NT2/D1 (cell line): Measurements from ENCODE around the gene NUDC.

Source experiments
- SUZ12 ChIP-seq: IDR thresholded peaks from 2 replicates; pipeline ENCODE4 v1.6.1; 2011; ENCODE audit not compliant: insufficient read length, insufficient read depth; ENCODE audit errors: extremely low read depth
- YY1 ChIP-seq: IDR thresholded peaks from 2 replicates; pipeline ENCODE4 v1.6.1; 2011; ENCODE audit not compliant: insufficient read length, insufficient read depth
- ZNF274 ChIP-seq: IDR thresholded peaks from 2 replicates; pipeline ENCODE4 v1.6.1; 2011; ENCODE audit warnings: mild to moderate bottlenecking, low read depth, low read length

- no peak for TF ChIP-seq YY1
- no peak for TF ChIP-seq ZNF274
- no peak for TF ChIP-seq SUZ12
Observed at GRCh38 chr1:26921540-26922430, at the start of gene NUDC.
